WTC11 (cell line): ENCODE data around the gene MACO1. TPM values are rescaled to one million over a fixed set of nuclear protein-coding genes. Genes with fewer than 3 reads are reported as not detected.

Source experiments
- ATAC-seq: fragments of 200-7000 bp; cut with Tn5 transposase; 2 replicates; pipeline ENCODE4 v1.10.0; 2021; ENCODE audit warnings: mild to moderate bottlenecking, moderate library complexity
- CTCF ChIA-PET: fragments of 300-600 bp; sonication (Branson Sonifier 250); formaldehyde crosslinking; loops from one replicate; lab custom pipeline; 2021; ENCODE audit warnings: antibody characterized with exemption; lab: Charles Lee
- POLR2A ChIA-PET: fragments of 350-600 bp; sonication (Branson Sonifier 250); formaldehyde crosslinking; loops from one replicate; lab custom pipeline; 2021; ENCODE audit warnings: antibody characterized with exemption; lab: Charles Lee
- DNase-seq: peaks from one replicate; pipeline ENCODE4 v3.0.0; 2021; ENCODE audit warnings: low spot score
- H3K27ac Mint-ChIP-seq: 2 replicates; pipeline ENCODE4 v1.8.0; 2021; ENCODE audit warnings: mixed read lengths
- H3K27me3 Mint-ChIP-seq: 2 replicates; pipeline ENCODE4 v1.8.0; 2021; ENCODE audit warnings: low read depth, mild to moderate bottlenecking, moderate library complexity, mixed read lengths
- H3K36me3 Mint-ChIP-seq: 2 replicates; pipeline ENCODE4 v1.8.0; 2021; ENCODE audit warnings: mixed read lengths
- H3K4me1 Mint-ChIP-seq: 2 replicates; pipeline ENCODE4 v1.8.0; 2022; ENCODE audit warnings: mixed read lengths
- H3K4me3 Mint-ChIP-seq: 2 replicates; pipeline ENCODE4 v1.8.0; 2021; ENCODE audit warnings: mild to moderate bottlenecking, moderate library complexity, mixed read lengths
- H3K9me3 Mint-ChIP-seq: 2 replicates; pipeline ENCODE4 v1.8.0; 2021; ENCODE audit warnings: mixed read lengths
- CREB1 ChIP-seq: sonication (generic); formaldehyde crosslinking; IDR thresholded peaks from 2 replicates; pipeline ENCODE4 v1.8.0; 2023; ENCODE audit warnings: mild to moderate bottlenecking, missing genetic modification reagents
- EMX1 ChIP-seq: fragments of 250-450 bp; sonication (Bioruptor Pico); IDR thresholded peaks from 2 replicates; pipeline ENCODE4 v1.8.0; 2021; ENCODE audit warnings: mild to moderate bottlenecking
- ETV6 ChIP-seq: sonication (generic); formaldehyde crosslinking; IDR thresholded peaks from 2 replicates; pipeline ENCODE4 v1.8.1; 2022; ENCODE audit warnings: mild to moderate bottlenecking, missing genetic modification reagents
- FOXK1 ChIP-seq: sonication (generic); formaldehyde crosslinking; IDR thresholded peaks from 2 replicates; pipeline ENCODE4 v1.8.0; 2022; ENCODE audit warnings: mild to moderate bottlenecking, moderate library complexity, missing genetic modification reagents
- FOXP1 ChIP-seq: sonication (generic); formaldehyde crosslinking; IDR thresholded peaks from 2 replicates; pipeline ENCODE4 v1.8.0; 2022; ENCODE audit warnings: missing genetic modification reagents, mild to moderate bottlenecking, moderate library complexity, borderline replicate concordance
- GRHL2 ChIP-seq: fragments of 250-450 bp; sonication (Bioruptor Pico); IDR thresholded peaks from 2 replicates; pipeline ENCODE4 v1.8.0; 2022; ENCODE audit warnings: mild to moderate bottlenecking, moderate library complexity; ENCODE audit not compliant: insufficient replicate concordance, severe bottlenecking
- GTF2I ChIP-seq: fragments of 250-450 bp; sonication (Bioruptor Pico); conservative IDR thresholded peaks from 2 replicates; pipeline ENCODE4 v1.4.0; 2021; ENCODE audit warnings: mild to moderate bottlenecking
- JUN ChIP-seq: sonication (generic); formaldehyde crosslinking; IDR thresholded peaks from 2 replicates; pipeline ENCODE4 v1.8.0; 2023; ENCODE audit warnings: mild to moderate bottlenecking, missing genetic modification reagents
- NFE2L1 ChIP-seq: sonication (generic); formaldehyde crosslinking; IDR thresholded peaks from 2 replicates; pipeline ENCODE4 v1.8.1; 2023; ENCODE audit warnings: missing genetic modification reagents
- NR1H2 ChIP-seq: sonication (generic); formaldehyde crosslinking; IDR thresholded peaks from 2 replicates; pipeline ENCODE4 v1.9.0; 2021; ENCODE audit warnings: mild to moderate bottlenecking, moderate library complexity, missing genetic modification reagents
- OVOL2 ChIP-seq: fragments of 250-450 bp; sonication (Bioruptor Pico); IDR thresholded peaks from 2 replicates; pipeline ENCODE4 v1.9.0; 2021; ENCODE audit warnings: mild to moderate bottlenecking, borderline replicate concordance
- PRRX2 ChIP-seq: fragments of 250-450 bp; sonication (Bioruptor Pico); IDR thresholded peaks from 2 replicates; pipeline ENCODE4 v1.8.0; 2021; ENCODE audit warnings: mild to moderate bottlenecking
- SMAD3 ChIP-seq: sonication (generic); formaldehyde crosslinking; IDR thresholded peaks from 2 replicates; pipeline ENCODE4 v1.8.0; 2022; ENCODE audit warnings: missing genetic modification reagents, mild to moderate bottlenecking, borderline replicate concordance
- SOX15 ChIP-seq: fragments of 250-450 bp; sonication (Bioruptor Pico); IDR thresholded peaks from 2 replicates; pipeline ENCODE4 v1.9.0; 2021; ENCODE audit warnings: mild to moderate bottlenecking
- TCF7 ChIP-seq: sonication (generic); formaldehyde crosslinking; IDR thresholded peaks from 2 replicates; pipeline ENCODE4 v1.8.0; 2022; ENCODE audit warnings: mild to moderate bottlenecking, low read depth, missing genetic modification reagents, moderate library complexity
- TEAD4 ChIP-seq: sonication (generic); formaldehyde crosslinking; IDR thresholded peaks from 2 replicates; pipeline ENCODE4 v1.8.0; 2022; ENCODE audit warnings: mild to moderate bottlenecking, missing genetic modification reagents
- ZNF232 ChIP-seq: sonication (generic); formaldehyde crosslinking; IDR thresholded peaks from 2 replicates; pipeline ENCODE4 v1.8.0; 2022; ENCODE audit warnings: mild to moderate bottlenecking, missing genetic modification reagents
- ZNF396 ChIP-seq: fragments of 250-450 bp; sonication (Bioruptor Pico); IDR thresholded peaks from 2 replicates; pipeline ENCODE4 v1.8.0; 2021; ENCODE audit warnings: mild to moderate bottlenecking, moderate library complexity, borderline replicate concordance
- ZNF423 ChIP-seq: fragments of 250-450 bp; sonication (Bioruptor Pico); IDR thresholded peaks from 2 replicates; pipeline ENCODE4 v2.1.2; 2022; ENCODE audit warnings: mild to moderate bottlenecking, moderate library complexity
- total RNA-seq: library from RNA; stranded (reverse); gene quantifications from 3 replicates; pipeline ENCODE4 v1.2.3, GENCODE V29; 2021
- TF ChIP-seq, protein P1 (sequence below): sonication (generic); formaldehyde crosslinking; IDR thresholded peaks from 2 replicates; pipeline ENCODE4 v1.8.1; 2022; ENCODE audit warnings: mild to moderate bottlenecking, moderate library complexity, missing genetic modification reagents
- TF ChIP-seq, protein P2 (sequence below): sonication (generic); formaldehyde crosslinking; IDR thresholded peaks from 2 replicates; pipeline ENCODE4 v1.8.1; 2023; ENCODE audit warnings: mild to moderate bottlenecking, missing genetic modification reagents, moderate library complexity
- TF ChIP-seq, protein P3 (sequence below): sonication (generic); formaldehyde crosslinking; conservative IDR thresholded peaks from 2 replicates; pipeline ENCODE4 v1.8.1; 2023; ENCODE audit warnings: mild to moderate bottlenecking, low read depth, missing genetic modification reagents, moderate library complexity
- TF ChIP-seq, protein P4 (sequence below): fragments of 250-450 bp; sonication (Bioruptor Pico); IDR thresholded peaks from 2 replicates; pipeline ENCODE4 v2.1.2; 2022; ENCODE audit warnings: mild to moderate bottlenecking, moderate library complexity
- TF ChIP-seq, protein P5 (sequence below): sonication (generic); formaldehyde crosslinking; IDR thresholded peaks from 2 replicates; pipeline ENCODE4 v1.8.1; 2023; ENCODE audit warnings: mild to moderate bottlenecking, moderate library complexity, missing genetic modification reagents
- TF ChIP-seq, protein P6 (sequence below): sonication (generic); formaldehyde crosslinking; IDR thresholded peaks from 2 replicates; pipeline ENCODE4 v1.8.0; 2022; ENCODE audit warnings: mild to moderate bottlenecking, missing genetic modification reagents

MACO1 gene
- total RNA-seq, 1 experiment from 2014 or later: 9.5 TPM

DNA sequence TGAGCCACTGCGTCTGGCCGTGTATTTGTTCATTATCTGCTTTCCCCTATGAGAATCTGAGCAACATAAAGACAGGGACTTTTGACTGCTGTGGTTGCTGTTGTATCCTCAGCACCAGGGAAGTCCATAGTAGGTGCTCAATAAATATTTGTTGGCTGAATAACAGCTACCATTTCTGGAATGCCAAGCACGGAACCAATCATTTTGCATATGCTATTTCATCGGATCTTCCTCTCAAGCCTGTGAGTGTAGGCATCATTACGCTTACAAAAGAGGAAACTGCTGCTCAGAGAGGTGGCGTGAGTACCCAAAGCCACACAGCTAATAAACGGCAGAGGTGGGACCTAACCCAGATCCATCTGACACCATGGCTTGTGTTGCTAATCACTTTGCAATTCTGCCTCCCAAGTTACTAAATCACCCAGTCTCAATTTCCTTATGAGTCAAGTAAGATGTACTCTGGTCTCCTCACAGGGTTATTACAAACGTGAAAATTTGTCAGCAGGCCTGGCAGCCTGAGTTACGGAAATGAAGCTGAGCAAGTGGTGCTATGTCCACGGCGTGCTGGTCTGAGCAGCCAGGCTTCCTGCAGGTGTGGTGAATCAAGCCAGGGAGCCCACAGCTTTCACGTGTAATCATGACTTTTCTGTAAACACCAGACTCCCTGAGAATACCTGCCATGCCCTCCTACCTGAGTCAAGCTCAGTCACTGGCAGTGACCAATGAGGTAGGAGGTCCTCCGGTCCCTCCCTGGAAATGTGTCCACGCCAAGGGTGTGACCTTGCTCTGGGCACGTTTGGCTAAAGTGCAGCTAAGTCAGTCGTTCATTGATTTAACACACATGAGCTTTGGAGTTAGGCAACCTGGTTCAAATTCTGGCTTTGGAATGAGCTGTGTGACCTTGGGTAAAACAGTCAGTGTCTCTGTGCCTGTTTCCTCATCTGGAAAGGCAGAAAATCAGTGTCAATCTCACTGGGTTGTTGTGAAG lies 5.3 kb upstream of the MACO1 start:
- Mint-ChIP-seq H3K4me3 (no peak overlapping the region), H3K27me3 (peaks cover 28% of the 10 kb centered on the region), H3K4me1 (peaks cover 3% of the 10 kb centered on the region), H3K9me3 (no peaks in the 10 kb centered on the region), H3K36me3 (no peaks in the 10 kb centered on the region), H3K27ac (no peak overlapping the region)
- ChIA-PET CTCF (interaction anchor here (0.5 kb wide), 1 partner anchor 423 kb away, joined by 5 read pairs; no protein-coding TSS in a partner anchor), POLR2A (no interaction called here)
- DNase-seq (no peak), ATAC-seq (no peak)
- TF ChIP-seq, protein P1, sequence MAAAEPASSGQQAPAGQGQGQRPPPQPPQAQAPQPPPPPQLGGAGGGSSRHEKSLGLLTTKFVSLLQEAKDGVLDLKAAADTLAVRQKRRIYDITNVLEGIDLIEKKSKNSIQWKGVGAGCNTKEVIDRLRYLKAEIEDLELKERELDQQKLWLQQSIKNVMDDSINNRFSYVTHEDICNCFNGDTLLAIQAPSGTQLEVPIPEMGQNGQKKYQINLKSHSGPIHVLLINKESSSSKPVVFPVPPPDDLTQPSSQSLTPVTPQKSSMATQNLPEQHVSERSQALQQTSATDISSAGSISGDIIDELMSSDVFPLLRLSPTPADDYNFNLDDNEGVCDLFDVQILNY (CRISPR knock-in tag): no peak
- TF ChIP-seq, protein P2, sequence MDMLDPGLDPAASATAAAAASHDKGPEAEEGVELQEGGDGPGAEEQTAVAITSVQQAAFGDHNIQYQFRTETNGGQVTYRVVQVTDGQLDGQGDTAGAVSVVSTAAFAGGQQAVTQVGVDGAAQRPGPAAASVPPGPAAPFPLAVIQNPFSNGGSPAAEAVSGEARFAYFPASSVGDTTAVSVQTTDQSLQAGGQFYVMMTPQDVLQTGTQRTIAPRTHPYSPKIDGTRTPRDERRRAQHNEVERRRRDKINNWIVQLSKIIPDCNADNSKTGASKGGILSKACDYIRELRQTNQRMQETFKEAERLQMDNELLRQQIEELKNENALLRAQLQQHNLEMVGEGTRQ (CRISPR knock-in tag): no peak
- TF ChIP-seq GTF2I (CRISPR knock-in tag) (no peak), GRHL2 (no peak), ZNF423 (no peak), PRRX2 (no peak), TCF7 (CRISPR knock-in tag) (no peak), ETV6 (CRISPR knock-in tag) (no peak), CREB1 (no peak), NFE2L1 (CRISPR knock-in tag) (no peak), SMAD3 (no peak)
- TF ChIP-seq, protein P3, sequence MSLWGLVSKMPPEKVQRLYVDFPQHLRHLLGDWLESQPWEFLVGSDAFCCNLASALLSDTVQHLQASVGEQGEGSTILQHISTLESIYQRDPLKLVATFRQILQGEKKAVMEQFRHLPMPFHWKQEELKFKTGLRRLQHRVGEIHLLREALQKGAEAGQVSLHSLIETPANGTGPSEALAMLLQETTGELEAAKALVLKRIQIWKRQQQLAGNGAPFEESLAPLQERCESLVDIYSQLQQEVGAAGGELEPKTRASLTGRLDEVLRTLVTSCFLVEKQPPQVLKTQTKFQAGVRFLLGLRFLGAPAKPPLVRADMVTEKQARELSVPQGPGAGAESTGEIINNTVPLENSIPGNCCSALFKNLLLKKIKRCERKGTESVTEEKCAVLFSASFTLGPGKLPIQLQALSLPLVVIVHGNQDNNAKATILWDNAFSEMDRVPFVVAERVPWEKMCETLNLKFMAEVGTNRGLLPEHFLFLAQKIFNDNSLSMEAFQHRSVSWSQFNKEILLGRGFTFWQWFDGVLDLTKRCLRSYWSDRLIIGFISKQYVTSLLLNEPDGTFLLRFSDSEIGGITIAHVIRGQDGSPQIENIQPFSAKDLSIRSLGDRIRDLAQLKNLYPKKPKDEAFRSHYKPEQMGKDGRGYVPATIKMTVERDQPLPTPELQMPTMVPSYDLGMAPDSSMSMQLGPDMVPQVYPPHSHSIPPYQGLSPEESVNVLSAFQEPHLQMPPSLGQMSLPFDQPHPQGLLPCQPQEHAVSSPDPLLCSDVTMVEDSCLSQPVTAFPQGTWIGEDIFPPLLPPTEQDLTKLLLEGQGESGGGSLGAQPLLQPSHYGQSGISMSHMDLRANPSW (CRISPR knock-in tag): no peak
- TF ChIP-seq, protein P4, sequence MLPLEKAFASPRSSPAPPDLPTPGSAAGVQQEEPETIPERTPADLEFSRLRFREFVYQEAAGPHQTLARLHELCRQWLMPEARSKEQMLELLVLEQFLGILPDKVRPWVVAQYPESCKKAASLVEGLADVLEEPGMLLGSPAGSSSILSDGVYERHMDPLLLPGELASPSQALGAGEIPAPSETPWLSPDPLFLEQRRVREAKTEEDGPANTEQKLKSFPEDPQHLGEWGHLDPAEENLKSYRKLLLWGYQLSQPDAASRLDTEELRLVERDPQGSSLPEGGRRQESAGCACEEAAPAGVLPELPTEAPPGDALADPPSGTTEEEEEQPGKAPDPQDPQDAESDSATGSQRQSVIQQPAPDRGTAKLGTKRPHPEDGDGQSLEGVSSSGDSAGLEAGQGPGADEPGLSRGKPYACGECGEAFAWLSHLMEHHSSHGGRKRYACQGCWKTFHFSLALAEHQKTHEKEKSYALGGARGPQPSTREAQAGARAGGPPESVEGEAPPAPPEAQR (CRISPR knock-in tag): no peak
- TF ChIP-seq, protein P5, sequence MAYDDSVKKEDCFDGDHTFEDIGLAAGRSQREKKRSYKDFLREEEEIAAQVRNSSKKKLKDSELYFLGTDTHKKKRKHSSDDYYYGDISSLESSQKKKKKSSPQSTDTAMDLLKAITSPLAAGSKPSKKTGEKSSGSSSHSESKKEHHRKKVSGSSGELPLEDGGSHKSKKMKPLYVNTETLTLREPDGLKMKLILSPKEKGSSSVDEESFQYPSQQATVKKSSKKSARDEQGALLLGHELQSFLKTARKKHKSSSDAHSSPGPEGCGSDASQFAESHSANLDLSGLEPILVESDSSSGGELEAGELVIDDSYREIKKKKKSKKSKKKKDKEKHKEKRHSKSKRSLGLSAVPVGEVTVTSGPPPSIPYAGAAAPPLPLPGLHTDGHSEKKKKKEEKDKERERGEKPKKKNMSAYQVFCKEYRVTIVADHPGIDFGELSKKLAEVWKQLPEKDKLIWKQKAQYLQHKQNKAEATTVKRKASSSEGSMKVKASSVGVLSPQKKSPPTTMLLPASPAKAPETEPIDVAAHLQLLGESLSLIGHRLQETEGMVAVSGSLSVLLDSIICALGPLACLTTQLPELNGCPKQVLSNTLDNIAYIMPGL (CRISPR knock-in tag): no peak
- TF ChIP-seq, protein P6, sequence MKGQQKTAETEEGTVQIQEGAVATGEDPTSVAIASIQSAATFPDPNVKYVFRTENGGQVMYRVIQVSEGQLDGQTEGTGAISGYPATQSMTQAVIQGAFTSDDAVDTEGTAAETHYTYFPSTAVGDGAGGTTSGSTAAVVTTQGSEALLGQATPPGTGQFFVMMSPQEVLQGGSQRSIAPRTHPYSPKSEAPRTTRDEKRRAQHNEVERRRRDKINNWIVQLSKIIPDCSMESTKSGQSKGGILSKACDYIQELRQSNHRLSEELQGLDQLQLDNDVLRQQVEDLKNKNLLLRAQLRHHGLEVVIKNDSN (CRISPR knock-in tag): no peak

DNA sequence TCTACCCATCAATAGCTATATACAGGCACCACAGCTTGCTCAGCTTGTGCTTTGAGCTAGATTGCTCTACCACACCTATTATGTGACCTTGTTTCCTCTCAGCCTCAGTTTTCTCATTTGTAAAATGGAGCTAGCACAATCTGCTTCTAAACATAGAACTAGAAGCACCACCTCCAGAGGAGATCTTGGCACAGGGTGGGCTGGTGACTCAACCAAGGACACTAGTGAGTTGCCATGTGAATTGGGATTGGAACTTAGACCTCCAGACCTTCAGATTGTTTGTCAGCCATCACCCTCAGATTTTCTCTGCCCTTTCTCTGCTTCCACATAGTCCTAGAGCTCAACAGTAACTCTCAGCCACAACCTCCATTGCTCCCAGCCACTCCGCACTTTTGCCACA lies 3.0 kb upstream of the MACO1 start:
- H3K9me3 Mint-ChIP-seq: no peaks in the 10 kb centered on the region
- H3K27me3 Mint-ChIP-seq: peaks cover 21% of the 10 kb centered on the region
- ATAC-seq (no peak), DNase-seq (no peak)
- ChIA-PET POLR2A (no interaction called here), CTCF (interaction anchor here (1.5 kb wide), 1 partner anchor 74 kb away, joined by 5 read pairs; no protein-coding TSS in a partner anchor)
- no peak overlapping the region for H3K4me3 Mint-ChIP-seq
- H3K4me1 Mint-ChIP-seq: peaks cover 15% of the 10 kb centered on the region
- no peak overlapping the region for H3K27ac Mint-ChIP-seq
- no peak for TF ChIP-seq OVOL2 (CRISPR knock-in tag)
- no peak for TF ChIP-seq EMX1 (CRISPR knock-in tag)
- no peak for TF ChIP-seq FOXK1 (CRISPR knock-in tag)
- TF ChIP-seq SOX15: no peak
- TF ChIP-seq SMAD3: no peak
- TF ChIP-seq ZNF232: no peak
- no peak for TF ChIP-seq JUN (CRISPR knock-in tag)
- no peak for TF ChIP-seq NFE2L1 (CRISPR knock-in tag)
- TF ChIP-seq ZNF396 (CRISPR knock-in tag): no peak
- TF ChIP-seq FOXP1: no peak
- TF ChIP-seq TEAD4 (CRISPR knock-in tag): no peak
- no peak for TF ChIP-seq NR1H2 (CRISPR knock-in tag)
- TF ChIP-seq, protein P5 (CRISPR knock-in tag): no peak
- no peaks in the 10 kb centered on the region for H3K36me3 Mint-ChIP-seq
